Trophoblast cell (in vitro differentiated cells and primary cell): ENCODE measurements around the gene EPS15.

ENCODE experiments used
- DNase-seq, 2 donors: peaks; one replicate each; pipeline ENCODE4 v3.0.0-alpha.2; 2016
- H2AFZ ChIP-seq: 2 replicates; pipeline ENCODE4 v1.6.1; 2013; ENCODE audit warnings: low read length, moderate library complexity, mild to moderate bottlenecking; ENCODE audit not compliant: insufficient read depth, poor library complexity
- H2AK5ac ChIP-seq: 2 replicates; pipeline ENCODE4 v1.6.1; 2013; ENCODE audit warnings: mild to moderate bottlenecking, low read length
- H2BK120ac ChIP-seq: 2 replicates; pipeline ENCODE4 v1.6.1; 2013; ENCODE audit warnings: low read length, mild to moderate bottlenecking, moderate library complexity; ENCODE audit not compliant: insufficient read depth, poor library complexity
- H2BK12ac ChIP-seq: 2 replicates; pipeline ENCODE4 v1.6.1; 2013; ENCODE audit warnings: mild to moderate bottlenecking, low read length, moderate library complexity
- H2BK5ac ChIP-seq: 2 replicates; pipeline ENCODE4 v1.6.1; 2013; ENCODE audit warnings: low read length, low read depth, moderate library complexity, mild to moderate bottlenecking; ENCODE audit not compliant: poor library complexity
- H3K14ac ChIP-seq: 2 replicates; pipeline ENCODE4 v1.6.1; 2013; ENCODE audit warnings: mild to moderate bottlenecking, low read length
- H3K18ac ChIP-seq: 2 replicates; pipeline ENCODE4 v1.6.1; 2013; ENCODE audit warnings: mild to moderate bottlenecking, low read length
- H3K23ac ChIP-seq: 2 replicates; pipeline ENCODE4 v1.6.1; 2013; ENCODE audit warnings: low read length
- H3K27ac ChIP-seq: 2 replicates; pipeline ENCODE4 v1.5.1; 2013; ENCODE audit warnings: low read depth, mild to moderate bottlenecking, inconsistent platforms, low read length, moderate library complexity
- H3K27me3 ChIP-seq: 2 replicates; pipeline ENCODE4 v1.6.1; 2013; ENCODE audit warnings: inconsistent platforms, mild to moderate bottlenecking, low read length, moderate library complexity; ENCODE audit not compliant: insufficient read depth
- H3K36me3 ChIP-seq, 2 experiments: 1 replicate in 1 of 2; 2 replicates in 1 of 2; pipeline ENCODE4 v1.6.1; 2013; ENCODE audit warnings: low read length in 2 of 2, mild to moderate bottlenecking in 2 of 2, moderate library complexity in 1 of 2; ENCODE audit not compliant: insufficient read depth in 2 of 2, control insufficient read depth in 1 of 2
- H3K4ac ChIP-seq: 2 replicates; pipeline ENCODE4 v1.6.1; 2013; ENCODE audit warnings: low read depth, mild to moderate bottlenecking, low read length, moderate library complexity
- H3K4me1 ChIP-seq, 2 experiments: 1 replicate in 1 of 2; 2 replicates in 1 of 2; pipeline ENCODE4 v1.6.1; 2013; ENCODE audit warnings: low read length in 2 of 2, mild to moderate bottlenecking in 2 of 2, moderate library complexity in 1 of 2; ENCODE audit not compliant: insufficient read depth in 2 of 2, control insufficient read depth in 1 of 2
- H3K4me2 ChIP-seq: 2 replicates; pipeline ENCODE4 v1.6.1; 2013; ENCODE audit warnings: inconsistent platforms, mild to moderate bottlenecking, low read length, moderate library complexity
- H3K4me3 ChIP-seq: 2 replicates; pipeline ENCODE4 v1.5.1; 2013; ENCODE audit warnings: mild to moderate bottlenecking, low read depth, low read length, inconsistent platforms
- H3K79me1 ChIP-seq: one replicate; pipeline ENCODE4 v1.6.1; 2013; ENCODE audit warnings: low read length
- H3K79me2 ChIP-seq: 2 replicates; pipeline ENCODE4 v1.6.1; 2013; ENCODE audit warnings: low read length, mild to moderate bottlenecking; ENCODE audit not compliant: control insufficient read depth, insufficient read depth, poor library complexity
- H3K9ac ChIP-seq: 2 replicates; pipeline ENCODE4 v1.6.1; 2013; ENCODE audit warnings: mild to moderate bottlenecking, low read length
- H3K9me3 ChIP-seq: 2 replicates; pipeline ENCODE4 v1.6.1; 2013; ENCODE audit warnings: low read depth, mild to moderate bottlenecking, control low read depth, inconsistent platforms, low read length; ENCODE audit not compliant: insufficient read depth
- H4K12ac ChIP-seq: 2 replicates; pipeline ENCODE4 v1.6.1; 2013; ENCODE audit warnings: low read depth, mild to moderate bottlenecking, low read length, moderate library complexity
- H4K8ac ChIP-seq: 2 replicates; pipeline ENCODE4 v1.6.1; 2013; ENCODE audit warnings: low read depth, mild to moderate bottlenecking, low read length, moderate library complexity
- H4K91ac ChIP-seq: one replicate; pipeline ENCODE4 v1.6.1; 2013; ENCODE audit warnings: low read depth, mild to moderate bottlenecking, low read length, moderate library complexity
- WGBS: extraction: QIAGEN DNeasy Blood & Tissue Kit; methylation state at CpG from one replicate; pipeline ENCODE4 v1.1.7; 2013; ENCODE audit warnings: missing lambda C conversion rate; ENCODE audit not compliant: insufficient read length, insufficient coverage; ENCODE audit errors: extremely low coverage; 5-methylcytosine and 5-hydroxymethylcytosine counted together

Gene EPS15

DNA sequence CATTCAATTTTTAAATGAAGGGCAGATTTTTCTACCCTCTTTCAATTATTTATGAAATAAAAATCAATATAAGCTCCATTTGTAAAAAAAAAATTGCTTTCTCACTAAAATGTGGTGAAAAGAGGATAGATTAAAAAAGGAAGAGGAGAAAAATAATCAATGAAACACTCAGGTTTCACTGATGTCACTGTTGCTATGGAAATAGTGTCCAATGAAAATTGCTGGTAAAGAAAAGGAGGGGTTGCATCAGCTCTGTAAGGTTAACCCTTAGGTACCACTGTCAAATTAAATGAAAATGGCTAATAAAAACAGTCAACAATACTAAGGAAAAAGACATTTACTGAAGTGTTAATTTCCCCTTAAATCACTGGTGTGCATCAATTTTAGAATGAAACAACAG, 97.1 kb downstream of the EPS15 start:
- Histone ChIP-seq H3K4me3 (no peak overlapping the region), H4K12ac (no peak overlapping the region), H3K27ac (no peak overlapping the region), H2BK12ac (no peak overlapping the region), H3K4ac (no peak overlapping the region), H2BK5ac (no peak overlapping the region), H3K27me3 (no peaks in the 10 kb centered on the region), H3K23ac (no peak overlapping the region), H3K9me3 (no peaks in the 10 kb centered on the region), H3K79me2 (no peaks in the 10 kb centered on the region), H3K18ac (no peak overlapping the region), H4K8ac (no peak overlapping the region), H3K79me1 (peaks cover 2% of the 10 kb centered on the region), H2AFZ (no peak overlapping the region), H4K91ac (no peak overlapping the region), H3K9ac (no peak overlapping the region), H3K4me2 (no peak overlapping the region), H3K14ac (no peak overlapping the region), H2BK120ac (no peak overlapping the region), H2AK5ac (no peak overlapping the region), H3K4me1 (peaks cover 3 to 7% of the 10 kb centered on the region in 2 experiments), H3K36me3 (peaks cover 2% of the 10 kb centered on the region in 2 experiments)
- no peak for DNase-seq

DNA sequence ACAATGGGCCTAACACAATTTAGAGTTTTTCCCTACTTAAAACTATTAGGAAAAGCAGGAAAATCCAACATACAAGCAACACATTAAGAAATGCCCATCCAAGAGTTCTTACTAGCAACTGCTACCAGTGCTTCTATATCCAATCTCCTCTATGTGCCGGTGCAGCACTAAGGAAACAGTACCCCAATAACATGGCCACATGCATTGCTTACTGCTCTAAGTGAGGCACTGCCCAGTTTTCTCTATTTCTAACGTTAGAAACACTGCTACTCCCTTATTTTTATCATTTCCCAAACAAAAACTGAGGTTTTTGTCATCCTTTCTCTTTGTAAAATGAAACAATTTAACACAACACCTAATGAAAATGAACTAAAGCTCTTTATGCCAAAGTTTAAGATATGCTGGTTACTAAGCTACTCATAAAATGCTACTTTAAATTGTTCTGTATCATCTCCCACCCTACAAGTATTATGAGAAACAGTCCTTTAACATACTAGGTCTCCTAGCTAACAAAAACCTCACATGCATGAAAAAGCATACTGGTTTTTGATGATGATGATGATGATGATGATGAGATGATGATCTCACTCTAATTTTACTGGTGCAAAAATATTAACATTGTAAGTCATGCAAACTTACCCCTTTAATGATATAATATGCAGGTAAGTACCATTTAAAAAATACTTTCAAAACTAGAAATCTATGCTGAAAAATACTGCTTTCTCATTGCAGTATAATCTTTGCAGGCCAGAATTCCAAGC, 98.0 kb downstream of the EPS15 start:
- Histone ChIP-seq H3K36me3 (peaks cover 2% of the 10 kb centered on the region in 2 experiments), H3K23ac (no peak overlapping the region), H3K79me2 (no peaks in the 10 kb centered on the region), H2BK5ac (no peak overlapping the region), H3K14ac (no peak overlapping the region), H3K4me3 (no peak overlapping the region), H4K91ac (no peak overlapping the region), H3K4ac (no peak overlapping the region), H2AK5ac (no peak overlapping the region), H3K9me3 (no peaks in the 10 kb centered on the region), H3K79me1 (peaks cover 2% of the 10 kb centered on the region), H3K4me2 (no peak overlapping the region), H4K12ac (no peak overlapping the region), H2BK12ac (no peak overlapping the region), H3K27ac (no peak overlapping the region), H2AFZ (no peak overlapping the region), H3K27me3 (no peaks in the 10 kb centered on the region), H4K8ac (no peak overlapping the region), H2BK120ac (no peak overlapping the region), H3K18ac (no peak overlapping the region), H3K9ac (no peak overlapping the region), H3K4me1 (peaks cover 3 to 7% of the 10 kb centered on the region in 2 experiments)
- WGBS = no CpG with 5 or more reads among the region's 2 CpGs
- DNase-seq = no peak

DNA sequence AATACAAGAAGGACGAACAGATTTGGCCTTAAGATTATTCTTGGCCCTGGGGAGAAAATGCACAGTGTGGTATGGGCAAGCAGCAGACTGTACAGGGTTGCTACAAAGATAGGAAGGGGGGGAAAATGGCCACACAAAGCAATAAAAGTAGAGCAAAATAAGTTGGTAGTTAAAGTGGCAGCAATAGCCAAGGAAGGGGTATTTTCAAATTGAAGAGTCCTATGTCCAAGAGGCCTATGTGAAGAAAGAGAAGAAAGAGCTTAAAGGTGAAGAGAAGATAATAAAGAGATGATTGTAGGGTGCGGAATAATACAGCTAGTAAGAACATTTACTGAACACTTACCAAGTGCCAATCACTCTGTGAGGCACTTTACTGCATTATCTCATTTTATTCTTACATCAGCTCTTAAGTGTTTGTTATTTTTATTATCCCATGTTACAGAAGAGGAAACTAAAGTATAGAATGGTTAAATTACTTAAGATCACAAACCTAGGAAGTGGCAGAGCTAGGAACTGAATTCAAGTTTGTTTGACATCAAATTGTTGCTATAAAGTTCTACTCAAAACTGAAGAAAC, 100.6 kb downstream of the EPS15 start:
- WGBS = 100% methylated on average over 1 of the region's 2 CpGs
- Histone ChIP-seq H3K4me1 (peaks cover 3 to 7% of the 10 kb centered on the region in 2 experiments), H2AK5ac (peak overlapping the region; percentile 46), H2BK120ac (no peak overlapping the region), H3K9ac (no peak overlapping the region), H3K14ac (no peak overlapping the region), H3K23ac (no peak overlapping the region), H3K18ac (no peak overlapping the region), H3K9me3 (no peaks in the 10 kb centered on the region), H3K27ac (peak overlapping the region; percentile 13), H2BK5ac (peak overlapping the region; percentile 31), H3K4ac (no peak overlapping the region), H4K12ac (no peak overlapping the region), H3K27me3 (no peaks in the 10 kb centered on the region), H3K79me1 (peaks cover 2% of the 10 kb centered on the region), H3K4me2 (no peak overlapping the region), H3K36me3 (peaks cover 0 to 2% of the 10 kb centered on the region in 2 experiments), H4K8ac (no peak overlapping the region), H2BK12ac (peak overlapping the region; percentile 64), H3K4me3 (no peak overlapping the region), H4K91ac (no peak overlapping the region), H3K79me2 (no peaks in the 10 kb centered on the region), H2AFZ (no peak overlapping the region)
- DNase-seq = peak in 1 of 2 donors; percentile 7

DNA sequence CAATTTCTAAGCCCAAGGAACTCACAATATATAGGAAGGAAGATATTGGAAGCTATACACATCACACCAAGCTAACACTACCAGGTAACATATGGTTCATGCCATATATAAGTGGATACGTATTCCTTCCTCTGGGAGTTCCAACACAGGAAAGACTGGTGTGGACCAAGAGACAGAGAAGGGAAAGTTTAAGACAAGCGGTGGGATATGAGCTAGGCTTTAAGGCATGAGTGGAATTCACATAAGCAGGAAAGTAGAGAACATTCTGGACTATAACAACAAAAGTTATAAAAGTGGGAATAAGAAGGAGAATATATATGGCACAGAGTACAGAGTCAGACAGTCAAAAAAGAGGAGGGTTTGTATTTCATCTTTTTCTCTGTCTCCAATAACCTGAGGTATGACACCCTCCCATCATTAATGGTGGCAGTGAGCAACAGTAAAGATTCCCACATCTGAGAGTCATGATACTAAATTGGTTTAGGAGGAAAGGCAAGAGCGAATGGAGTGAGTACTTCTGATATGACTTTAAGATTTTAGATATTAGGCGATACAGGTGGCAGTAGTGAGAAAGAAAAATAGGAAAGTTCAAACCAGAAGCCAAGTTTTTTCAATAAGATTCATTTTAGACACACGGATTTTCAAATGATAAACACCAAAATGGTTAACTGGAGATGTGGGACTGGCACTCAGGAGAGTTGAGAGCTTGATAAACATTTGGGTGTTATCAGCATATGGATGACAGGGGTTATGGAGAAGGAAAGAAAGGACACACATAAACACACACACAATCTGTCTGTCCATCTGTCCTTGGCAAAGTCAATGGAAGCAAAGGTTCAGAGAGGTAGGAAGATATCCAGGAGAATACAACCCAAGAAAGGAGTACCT, 101.3 kb downstream of the EPS15 start:
- no peak overlapping the region for H3K14ac ChIP-seq
- H2AFZ ChIP-seq = no peak overlapping the region
- no peak overlapping the region for H3K23ac ChIP-seq
- H2AK5ac ChIP-seq = peak overlapping the region; percentile 46
- no peak overlapping the region for H3K4me3 ChIP-seq
- H4K91ac ChIP-seq = no peak overlapping the region
- H3K36me3 ChIP-seq = peaks cover 0 to 2% of the 10 kb centered on the region in 2 experiments
- peaks cover 2% of the 10 kb centered on the region for H3K79me1 ChIP-seq
- H3K18ac ChIP-seq = no peak overlapping the region
- H3K79me2 ChIP-seq = no peaks in the 10 kb centered on the region
- no CpG with 5 or more reads among the region's 5 CpGs for WGBS
- H2BK120ac ChIP-seq = no peak overlapping the region
- peaks cover 3 to 7% of the 10 kb centered on the region in 2 experiments for H3K4me1 ChIP-seq
- no peak overlapping the region for H3K4me2 ChIP-seq
- H3K9me3 ChIP-seq = no peaks in the 10 kb centered on the region
- peak overlapping the region; percentile 31 for H2BK5ac ChIP-seq
- H3K27me3 ChIP-seq = no peaks in the 10 kb centered on the region
- no peak overlapping the region for H3K4ac ChIP-seq
- H4K8ac ChIP-seq = no peak overlapping the region
- H3K27ac ChIP-seq = peak overlapping the region; percentile 13
- H3K9ac ChIP-seq = no peak overlapping the region
- no peak overlapping the region for H4K12ac ChIP-seq
- H2BK12ac ChIP-seq = peak overlapping the region; percentile 64
- DNase-seq = peak in 1 of 2 donors; percentile 16
